ENCODE results near the gene ATP8B1. TPM values are rescaled to one million over a fixed set of nuclear protein-coding genes. Genes with fewer than 3 reads are reported as not detected.

Gene ATP8B1
- total RNA-seq, 2 experiments from 2014 or later, result 0.18 to 0.38 TPM

- peaks cover 42% of the 10 kb centered on the region for H3K4me1 Mint-ChIP-seq (ENCODE audit: low read depth)
- TF ChIP-seq CTCF (IDR thresholded peaks at IDR 0.05), result no peak
- intact Hi-C loops (cut with micrococcal nuclease), result no loop called here
- peaks cover 12% of the 10 kb centered on the region for H3K36me3 Mint-ChIP-seq (ENCODE audit: low read depth)
- no peaks in the 10 kb centered on the region for H3K9me3 Mint-ChIP-seq
- no peak overlapping the region for H3K4me3 Mint-ChIP-seq
- ChIA-PET POLR2A (no interaction called here), CTCF (no interaction called here)
- no peak for ATAC-seq
- H3K27ac Mint-ChIP-seq, result no peak overlapping the region
- no peaks in the 10 kb centered on the region for H3K27me3 Mint-ChIP-seq
- no peak for DNase-seq
Measured at GRCh38 chr18:57660961-57661360, 142.2 kb downstream of the ATP8B1 start.

GRCh38 chr18:57659460-57660102 lies 143.5 kb downstream of the ATP8B1 start:
- POLR2A ChIA-PET, result no interaction called here
- H3K27me3 Mint-ChIP-seq, result no peaks in the 10 kb centered on the region
- CTCF ChIA-PET, result no interaction called here
- peaks cover 18% of the 10 kb centered on the region for H3K36me3 Mint-ChIP-seq (ENCODE audit: low read depth)
- TF ChIP-seq CTCF (IDR thresholded peaks at IDR 0.05), result no peak
- H3K4me3 Mint-ChIP-seq, result no peak overlapping the region
- no peak for ATAC-seq
- H3K27ac Mint-ChIP-seq, result no peak overlapping the region
- H3K4me1 Mint-ChIP-seq (ENCODE audit: low read depth), result peaks cover 30% of the 10 kb centered on the region
- intact Hi-C loops (cut with micrococcal nuclease), result no loop called here
- DNase-seq, result no peak
- H3K9me3 Mint-ChIP-seq, result peaks cover 10% of the 10 kb centered on the region

- H3K4me1 Mint-ChIP-seq (ENCODE audit: low read depth), result peaks cover 16% of the 10 kb centered on the region
- H3K27me3 Mint-ChIP-seq, result no peaks in the 10 kb centered on the region
- peaks cover 10% of the 10 kb centered on the region for H3K9me3 Mint-ChIP-seq
- peaks cover 20% of the 10 kb centered on the region for H3K36me3 Mint-ChIP-seq (ENCODE audit: low read depth)
- no peak overlapping the region for H3K27ac Mint-ChIP-seq
- no peak for DNase-seq
- intact Hi-C loops (cut with micrococcal nuclease), result no loop called here
- H3K4me3 Mint-ChIP-seq, result no peak overlapping the region
- ChIA-PET CTCF (interaction anchor here (0.7 kb wide), 1 partner anchor 27 kb away, joined by 3 read pairs; no protein-coding TSS in a partner anchor), POLR2A (no interaction called here)
- no peak for ATAC-seq
- TF ChIP-seq CTCF (IDR thresholded peaks at IDR 0.05), result no peak
Measured at GRCh38 chr18:57657542-57657941, 145.6 kb downstream of the ATP8B1 start.

- CTCF ChIA-PET, result interaction anchor here (0.5 to 1.1 kb wide), 2 partner anchors 13 to 422 kb away, joined by 3 read pairs; no protein-coding TSS in a partner anchor
Measured at GRCh38 chr18:57655740-57656139, 147.4 kb downstream of the ATP8B1 start.

More at GRCh38 chr18:57655740-57656139, 147.4 kb downstream of the ATP8B1 start:
- peaks cover 21% of the 10 kb centered on the region for H3K36me3 Mint-ChIP-seq (ENCODE audit: low read depth)
- H3K9me3 Mint-ChIP-seq, result peaks cover 10% of the 10 kb centered on the region
- DNase-seq (no peak), ATAC-seq (no peak)
- H3K4me1 Mint-ChIP-seq (ENCODE audit: low read depth), result peaks cover 10% of the 10 kb centered on the region
- H3K4me3 Mint-ChIP-seq, result no peak overlapping the region
- POLR2A ChIA-PET, result no interaction called here
- H3K27me3 Mint-ChIP-seq, result no peaks in the 10 kb centered on the region
- intact Hi-C loops (cut with micrococcal nuclease), result no loop called here
- H3K27ac Mint-ChIP-seq, result no peak overlapping the region
- TF ChIP-seq CTCF (IDR thresholded peaks at IDR 0.05), result no peak

Data from activated CD8-positive, alpha-beta T cell treated with anti-CD3 and anti-CD28 coated beads for 36 hours (primary cell).